Thymus (tissue), 14 donors: ENCODE measurements around the gene MICOS13. TPM values are rescaled to one million over a fixed set of nuclear protein-coding genes. Genes with fewer than 3 reads are reported as not detected.

Experiments
- DNase-seq, 9 donors: peaks; one replicate each; pipeline ENCODE4 v3.0.0-alpha.2; 2013; ENCODE audit warnings: low spot score in 9 of 9, low read depth in 6 of 9, missing footprints in 1 of 9
- H3K27ac ChIP-seq, 2 donors: one replicate each; pipeline ENCODE4 v1.5.1; 2013; ENCODE audit warnings: control low read depth in 1 of 2, low read depth in 1 of 2, low read length in 1 of 2, mild to moderate bottlenecking in 1 of 2, moderate library complexity in 1 of 2
- H3K27me3 ChIP-seq, 2 donors: one replicate each; pipeline ENCODE4 v1.5.1; 2013; ENCODE audit warnings: low read length in 1 of 2; ENCODE audit not compliant: control insufficient read depth in 2 of 2, insufficient read depth in 1 of 2
- H3K36me3 ChIP-seq, 2 donors: one replicate each; pipeline ENCODE4 v1.5.1; 2013; ENCODE audit warnings: low read length in 1 of 2, mild to moderate bottlenecking in 1 of 2, moderate library complexity in 1 of 2; ENCODE audit not compliant: control insufficient read depth in 2 of 2, insufficient read depth in 2 of 2
- H3K4me1 ChIP-seq, 2 donors: one replicate each; pipeline ENCODE4 v1.5.1; 2013; ENCODE audit warnings: low read length in 2 of 2; ENCODE audit not compliant: control insufficient read depth in 2 of 2, insufficient read depth in 2 of 2
- H3K4me3 ChIP-seq, 2 donors: one replicate each; pipeline ENCODE4 v1.5.1; 2013; ENCODE audit warnings: low read length in 2 of 2, control low read depth in 1 of 2, mild to moderate bottlenecking in 1 of 2
- H3K9me3 ChIP-seq, 2 donors: one replicate each; pipeline ENCODE4 v1.5.1; 2013; ENCODE audit warnings: low read length in 1 of 2, mild to moderate bottlenecking in 1 of 2; ENCODE audit not compliant: control insufficient read depth in 2 of 2, insufficient read depth in 1 of 2
- WGBS: extraction: QIAGEN DNeasy Blood & Tissue Kit; methylation state at CpG from one replicate; pipeline ENCODE4 v1.1.7; 2013; 5-methylcytosine and 5-hydroxymethylcytosine counted together
- long read RNA-seq, 10 donors: transcript quantifications; one replicate each; lab custom pipeline, GENCODE V29; 2026
- polyA plus RNA-seq: library from polyadenylated mRNA; stranded (reverse); fragments of 200-250 nt; gene quantifications from one replicate; pipeline ENCODE4 v1.2.3, GENCODE V29; 2013
- total RNA-seq: library from RNA; stranded (reverse); fragments of 120-200 nt; gene quantifications from one replicate; pipeline ENCODE4 v1.2.4, GENCODE V29; 2013
- donor health status: healthy.

The MICOS13 gene
- total RNA-seq (70.5 TPM), polyA plus RNA-seq (67.6 TPM)
- long read RNA-seq, donor 1, transcript C19orf70-201 (4 exons, 896 nt): major isoform, 5 of 6 reads
- long read RNA-seq, donor 1, partial matches to known transcripts: 0 of 6 reads
- long read RNA-seq, donor 1, other reads (novel, unspliced or antisense): 0 of 6 reads
- long read RNA-seq, donor 2, transcript C19orf70-201 (4 exons, 896 nt): major isoform, 65 of 92 reads
- long read RNA-seq, donor 2, partial matches to known transcripts: 23 of 92 reads
- long read RNA-seq, donor 2, other reads (novel, unspliced or antisense): 0 of 92 reads
- long read RNA-seq, donor 3, transcript C19orf70-201 (4 exons, 896 nt): major isoform, 102 of 142 reads
- long read RNA-seq, donor 3, partial matches to known transcripts: 34 of 142 reads
- long read RNA-seq, donor 3, other reads (novel, unspliced or antisense): 0 of 142 reads
- long read RNA-seq, donor 4, transcript C19orf70-201 (4 exons, 896 nt): major isoform, 21 of 32 reads
- long read RNA-seq, donor 4, partial matches to known transcripts: 9 of 32 reads
- long read RNA-seq, donor 4, other reads (novel, unspliced or antisense): 0 of 32 reads
- long read RNA-seq, donor 5, transcript C19orf70-201 (4 exons, 896 nt): major isoform, 104 of 136 reads
- long read RNA-seq, donor 5, partial matches to known transcripts: 30 of 136 reads
- long read RNA-seq, donor 5, other reads (novel, unspliced or antisense): 0 of 136 reads
- long read RNA-seq, donor 6, transcript C19orf70-201 (4 exons, 896 nt): major isoform, 35 of 43 reads
- long read RNA-seq, donor 6, partial matches to known transcripts: 7 of 43 reads
- long read RNA-seq, donor 6, other reads (novel, unspliced or antisense): 0 of 43 reads
- long read RNA-seq, donor 7, transcript C19orf70-201 (4 exons, 896 nt): major isoform, 30 of 37 reads
- long read RNA-seq, donor 7, partial matches to known transcripts: 6 of 37 reads
- long read RNA-seq, donor 7, other reads (novel, unspliced or antisense): 0 of 37 reads
- long read RNA-seq, donor 8, transcript C19orf70-201 (4 exons, 896 nt): major isoform, 15 of 17 reads
- long read RNA-seq, donor 8, partial matches to known transcripts: 0 of 17 reads
- long read RNA-seq, donor 8, other reads (novel, unspliced or antisense): 0 of 17 reads
- long read RNA-seq, donor 9, transcript C19orf70-201 (4 exons, 896 nt): major isoform, 35 of 45 reads
- long read RNA-seq, donor 9, partial matches to known transcripts: 9 of 45 reads
- long read RNA-seq, donor 9, other reads (novel, unspliced or antisense): 0 of 45 reads
- long read RNA-seq, donor 10, transcript C19orf70-201 (4 exons, 896 nt): major isoform, 27 of 44 reads
- long read RNA-seq, donor 10, partial matches to known transcripts: 14 of 44 reads
- long read RNA-seq, donor 10, other reads (novel, unspliced or antisense): 0 of 44 reads

- peak; percentile 97 to 100 (median 99) for DNase-seq
- H3K4me3 ChIP-seq: peak within 1 kb of the TSS; percentile 83 to 100
- H3K9me3 ChIP-seq: peaks cover 0 to 6% of the 10 kb centered on the region in 2 donors
- H3K36me3 ChIP-seq: peaks cover 0 to under 1% of the 10 kb centered on the region in 2 donors
- WGBS: under 1% methylated on average over 94 of the region's 94 CpGs
- peaks cover 0 to 3% of the 10 kb centered on the region in 2 donors for H3K27me3 ChIP-seq
- peak within 1 kb of the TSS; percentile 97 for H3K27ac ChIP-seq
- H3K4me1 ChIP-seq: peaks cover 15% of the 10 kb centered on the region in 2 donors
Measured at GRCh38 chr19:5680437-5681368, at the start of gene MICOS13, which contains the start of gene HSD11B1L. TSS of gene MICOS13 (minus strand) at chr19:5680516. CDS start at chr19:5680486, 30 bp downstream. TSS of gene HSD11B1L (plus strand) at chr19:5681027. CDS start at chr19:5684833, 3,806 bp downstream.

- WGBS: over 99% methylated on average over 4 of the region's 4 CpGs
Measured at GRCh38 chr19:5727453-5728050, 47.2 kb upstream of the MICOS13 start.

GRCh38 chr19:5719961-5720790, 39.9 kb upstream of the MICOS13 start, which contains the start of the genes CATSPERD and LONP1:
TSS of gene CATSPERD (plus strand) at chr19:5720637. CDS start at chr19:5720738, 101 bp downstream.
TSS of gene LONP1 (minus strand) at chr19:5720146. CDS start at chr19:5720132, 14 bp downstream.
- peaks cover 5 to 10% of the 10 kb centered on the region in 2 donors for H3K36me3 ChIP-seq
- peaks cover 9 to 20% of the 10 kb centered on the region in 2 donors for H3K4me1 ChIP-seq
- DNase-seq: peak; percentile 98 to 100 (median 99)
- H3K4me3 ChIP-seq: peak within 1 kb of the TSS; percentile 52 to 73
- under 1% methylated on average over 90 of the region's 90 CpGs for WGBS
- H3K27ac ChIP-seq: peak within 1 kb of the TSS; percentile 98 to 99
- H3K9me3 ChIP-seq: no peaks in the 10 kb centered on the region
- no peaks in the 10 kb centered on the region for H3K27me3 ChIP-seq

More at GRCh38 chr19:5727453-5728050, 47.2 kb upstream of the MICOS13 start:
- H3K4me3 ChIP-seq: no peak overlapping the region
- no peak overlapping the region for H3K27ac ChIP-seq
- H3K9me3 ChIP-seq: no peaks in the 10 kb centered on the region
- H3K36me3 ChIP-seq: no peaks in the 10 kb centered on the region
- no peak for DNase-seq
- no peaks in the 10 kb centered on the region for H3K27me3 ChIP-seq
- H3K4me1 ChIP-seq: no peaks in the 10 kb centered on the region

GRCh38 chr19:5719274-5719960, 39.1 kb upstream of the MICOS13 start:
- H3K36me3 ChIP-seq: peaks cover 5 to 14% of the 10 kb centered on the region in 2 donors
- DNase-seq: peak in 3 of 9 donors; percentile 5 to 29 (median 9)
- H3K4me3 ChIP-seq: peak overlapping the region; percentile 52 to 73
- no peaks in the 10 kb centered on the region for H3K27me3 ChIP-seq
- H3K27ac ChIP-seq: peak overlapping the region; percentile 89 to 99
- peaks cover 9 to 20% of the 10 kb centered on the region in 2 donors for H3K4me1 ChIP-seq
- H3K9me3 ChIP-seq: no peaks in the 10 kb centered on the region
- under 1% methylated on average over 58 of the region's 58 CpGs for WGBS

- Histone ChIP-seq H3K4me1 (peaks cover 9 to 20% of the 10 kb centered on the region in 2 donors), H3K9me3 (no peaks in the 10 kb centered on the region), H3K36me3 (peaks cover 5 to 18% of the 10 kb centered on the region in 2 donors), H3K4me3 (peak overlapping the region; percentile 52 to 73), H3K27ac (no peak overlapping the region), H3K27me3 (no peaks in the 10 kb centered on the region)
- peak in 1 of 9 donors; percentile 19 for DNase-seq
- WGBS: 48% methylated on average over 11 of the region's 11 CpGs
Measured at GRCh38 chr19:5718579-5719273, 38.4 kb upstream of the MICOS13 start.

GRCh38 chr19:5718037-5718578, 37.8 kb upstream of the MICOS13 start:
- H3K36me3 ChIP-seq: peaks cover 9 to 24% of the 10 kb centered on the region in 2 donors
- no peak overlapping the region for H3K27ac ChIP-seq
- no peak for DNase-seq
- H3K9me3 ChIP-seq: no peaks in the 10 kb centered on the region
- 92% methylated on average over 14 of the region's 14 CpGs for WGBS
- H3K4me1 ChIP-seq: peaks cover 9 to 20% of the 10 kb centered on the region in 2 donors
- no peaks in the 10 kb centered on the region for H3K27me3 ChIP-seq
- no peak overlapping the region for H3K4me3 ChIP-seq
